Subcutaneous abdominal adipose tissue (tissue), 5 donors: ENCODE data around the gene SLC6A8.
"Not testable (repeated sequence)": the region's sequence is repeated elsewhere in the genome, so short reads cannot be mapped to it uniquely, and the experiment has no call there.

Experiments
- H3K27ac ChIP-seq: one replicate; pipeline ENCODE4 v1.7.0; 2013; ENCODE audit warnings: low read depth, mild to moderate bottlenecking, inconsistent platforms, low read length, moderate library complexity
- H3K27me3 ChIP-seq, 5 donors: one replicate each; pipeline ENCODE4 v1.7.0; 2013; ENCODE audit warnings: low read length in 5 of 5, inconsistent platforms in 1 of 5; ENCODE audit not compliant: control insufficient read depth in 5 of 5, insufficient read depth in 4 of 5
- H3K36me3 ChIP-seq, 5 donors: one replicate each; pipeline ENCODE4 v1.7.0; 2013; ENCODE audit warnings: low read length in 5 of 5; ENCODE audit not compliant: control insufficient read depth in 5 of 5, insufficient read depth in 5 of 5
- H3K4me1 ChIP-seq, 5 donors: one replicate each; pipeline ENCODE4 v1.7.0; 2013; ENCODE audit warnings: low read length in 5 of 5, mild to moderate bottlenecking in 3 of 5, moderate library complexity in 1 of 5; ENCODE audit not compliant: control insufficient read depth in 5 of 5, insufficient read depth in 5 of 5
- H3K4me3 ChIP-seq, 5 donors: one replicate each; pipeline ENCODE4 v1.7.0; 2013; ENCODE audit warnings: low read length in 5 of 5, low read depth in 1 of 5
- H3K9ac ChIP-seq, 5 donors: one replicate each; pipeline ENCODE4 v1.7.0; 2013; ENCODE audit warnings: low read length in 5 of 5, mild to moderate bottlenecking in 4 of 5, moderate library complexity in 3 of 5
- H3K9me3 ChIP-seq, 5 donors: one replicate each; pipeline ENCODE4 v1.7.0; 2013; ENCODE audit warnings: low read length in 5 of 5; ENCODE audit not compliant: control insufficient read depth in 5 of 5
- donor health status: healthy.
- donor health status: healthy.
- donor health status: healthy.
- donor health status: healthy.
- donor health status: healthy.

Gene SLC6A8

DNA sequence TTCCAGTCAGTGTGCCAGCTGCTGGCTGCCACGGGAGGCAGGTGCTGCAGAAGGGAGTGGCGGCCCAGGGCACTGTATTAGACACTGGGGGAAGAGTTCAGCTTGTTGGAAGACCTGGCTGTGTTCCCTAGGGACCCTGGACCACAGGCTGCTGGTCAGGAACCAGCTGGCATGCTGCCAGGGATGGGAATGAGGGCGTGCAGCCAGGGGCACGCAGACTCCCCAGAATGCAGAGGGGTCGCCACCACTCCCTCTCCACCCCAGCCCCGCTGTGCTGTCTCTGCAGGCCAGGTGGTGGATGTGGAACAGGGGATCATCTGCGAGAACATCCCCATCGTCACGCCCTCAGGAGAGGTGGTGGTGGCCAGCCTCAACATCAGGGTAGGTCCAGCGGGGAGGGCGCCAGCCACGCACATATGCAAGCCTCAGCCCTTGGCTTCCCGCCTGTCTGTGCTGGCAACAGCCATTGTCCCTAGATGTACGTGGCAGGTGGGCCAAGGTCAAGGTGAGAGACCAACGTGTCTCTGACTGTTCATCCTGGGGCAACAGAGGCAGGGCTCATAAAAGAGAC lies 49.2 kb downstream of the SLC6A8 start:
- Histone ChIP-seq H3K27ac (no peak overlapping the region), H3K4me3 (no peak overlapping the region), H3K27me3 (peaks cover 0 to 10% (median 2%) of the 10 kb centered on the region in 5 donors), H3K9ac (no peak overlapping the region), H3K36me3 (peaks cover 0 to 35% (median 15%) of the 10 kb centered on the region in 5 donors), H3K4me1 (no peaks in the 10 kb centered on the region), H3K9me3 (peaks cover 2 to 7% (median 4%) of the 10 kb centered on the region in 5 donors)

GRCh38 chrX:153738056-153738605 lies 50.4 kb downstream of the SLC6A8 start:
- peaks cover 0 to 35% (median 15%) of the 10 kb centered on the region in 5 donors for H3K36me3 ChIP-seq
- H3K9ac ChIP-seq: no peak overlapping the region
- peaks cover 0 to 3% (median 0%) of the 10 kb centered on the region in 5 donors for H3K9me3 ChIP-seq
- no peak overlapping the region for H3K4me3 ChIP-seq
- H3K4me1 ChIP-seq: no peaks in the 10 kb centered on the region
- peaks cover 0 to 10% (median 2%) of the 10 kb centered on the region in 5 donors for H3K27me3 ChIP-seq
- H3K27ac ChIP-seq: no peak overlapping the region

GRCh38 chrX:153739754-153740486 lies 52.2 kb downstream of the SLC6A8 start:
- Histone ChIP-seq H3K27ac (no peak overlapping the region), H3K4me3 (no peak overlapping the region), H3K27me3 (peaks cover 0 to 10% (median 2%) of the 10 kb centered on the region in 5 donors)

DNA sequence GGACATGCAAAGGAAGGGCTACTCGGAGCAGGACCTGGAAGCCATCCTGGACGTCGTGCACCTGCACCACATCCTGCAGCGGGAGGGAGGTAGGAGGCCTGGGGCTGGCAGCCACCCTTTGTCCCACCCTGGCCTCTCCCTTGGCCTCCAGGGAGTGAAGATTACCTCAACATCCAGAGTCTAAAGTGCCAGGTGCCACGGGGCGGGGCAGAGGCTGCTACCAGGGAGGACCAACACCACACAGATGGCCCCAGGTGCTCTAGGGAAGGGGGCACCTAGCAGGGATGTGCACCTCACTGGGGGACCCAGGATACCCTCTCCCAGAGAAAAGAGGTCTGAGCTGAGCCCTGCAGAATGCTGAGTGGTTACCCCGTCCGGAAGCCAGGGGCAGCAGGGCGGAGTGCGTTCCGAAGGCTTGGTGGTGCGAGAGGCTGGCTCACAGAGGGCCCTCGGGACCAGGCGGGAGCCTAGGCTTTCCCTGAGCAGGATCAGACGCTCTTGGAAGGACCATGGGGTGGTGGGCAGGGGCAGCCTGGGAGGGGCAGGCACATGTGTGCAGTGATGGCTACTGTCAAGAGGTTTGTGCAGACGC lies 53.0 kb downstream of the SLC6A8 start:
- Histone ChIP-seq H3K9ac (no peak overlapping the region), H3K4me1 (peaks cover 0 to 15% (median 7%) of the 10 kb centered on the region in 5 donors), H3K27ac (no peak overlapping the region), H3K27me3 (peaks cover 0 to 10% (median 2%) of the 10 kb centered on the region in 5 donors), H3K4me3 (no peak overlapping the region), H3K36me3 (peaks cover 0 to 35% (median 15%) of the 10 kb centered on the region in 5 donors), H3K9me3 (no peaks in the 10 kb centered on the region)

More at GRCh38 chrX:153739754-153740486, 52.2 kb downstream of the SLC6A8 start:
- Histone ChIP-seq H3K36me3 (peaks cover 0 to 35% (median 15%) of the 10 kb centered on the region in 5 donors), H3K9me3 (peaks cover 0 to under 1% (median 0%) of the 10 kb centered on the region in 5 donors), H3K9ac (no peak overlapping the region), H3K4me1 (peaks cover 0 to 11% (median 7%) of the 10 kb centered on the region in 5 donors)

GRCh38 chrX:153741446-153741845 lies 53.7 kb downstream of the SLC6A8 start:
- H3K9me3 ChIP-seq: no peaks in the 10 kb centered on the region
- H3K36me3 ChIP-seq: peaks cover 0 to 30% (median 11%) of the 10 kb centered on the region in 5 donors
- H3K9ac ChIP-seq: no peak overlapping the region
- no peak overlapping the region for H3K27ac ChIP-seq
- H3K27me3 ChIP-seq: peaks cover 0 to 10% (median 2%) of the 10 kb centered on the region in 5 donors
- peaks cover 0 to 15% (median 7%) of the 10 kb centered on the region in 5 donors for H3K4me1 ChIP-seq
- H3K4me3 ChIP-seq: no peak overlapping the region

DNA sequence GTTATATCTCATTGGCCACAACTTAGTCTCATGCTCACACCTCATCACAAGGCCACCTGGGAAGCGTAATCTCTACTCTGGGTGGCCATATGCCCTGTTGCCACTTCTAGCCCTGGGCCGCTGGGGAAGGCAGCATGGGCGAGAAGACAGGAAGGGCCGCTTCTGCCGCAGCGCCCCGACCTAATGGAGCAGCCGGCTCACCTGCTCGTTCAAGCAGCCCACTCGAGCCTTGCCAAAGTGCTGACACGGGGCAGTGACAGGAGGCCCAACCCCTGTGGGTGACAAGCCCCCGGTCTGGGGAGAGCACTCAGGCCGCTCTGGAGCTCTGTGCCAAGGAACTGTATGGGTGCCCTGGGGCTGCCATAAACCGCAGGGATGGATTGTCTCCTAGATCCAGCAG lies 54.4 kb downstream of the SLC6A8 start:
- not testable (repeated sequence) for H3K4me3 ChIP-seq, H3K27me3 ChIP-seq, H3K9ac ChIP-seq, H3K9me3 ChIP-seq, H3K27ac ChIP-seq
- Histone ChIP-seq H3K36me3 (peaks cover 0 to 24% (median 5%) of the 10 kb centered on the region in 5 donors), H3K4me1 (peaks cover 0 to 18% (median 8%) of the 10 kb centered on the region in 5 donors)

- peaks cover 0 to 22% (median 3%) of the 10 kb centered on the region in 5 donors for H3K36me3 ChIP-seq
- H3K27ac ChIP-seq, H3K4me3 ChIP-seq: not testable (repeated sequence)
Measured at GRCh38 chrX:153742796-153743467, 55.2 kb downstream of the SLC6A8 start.

DNA sequence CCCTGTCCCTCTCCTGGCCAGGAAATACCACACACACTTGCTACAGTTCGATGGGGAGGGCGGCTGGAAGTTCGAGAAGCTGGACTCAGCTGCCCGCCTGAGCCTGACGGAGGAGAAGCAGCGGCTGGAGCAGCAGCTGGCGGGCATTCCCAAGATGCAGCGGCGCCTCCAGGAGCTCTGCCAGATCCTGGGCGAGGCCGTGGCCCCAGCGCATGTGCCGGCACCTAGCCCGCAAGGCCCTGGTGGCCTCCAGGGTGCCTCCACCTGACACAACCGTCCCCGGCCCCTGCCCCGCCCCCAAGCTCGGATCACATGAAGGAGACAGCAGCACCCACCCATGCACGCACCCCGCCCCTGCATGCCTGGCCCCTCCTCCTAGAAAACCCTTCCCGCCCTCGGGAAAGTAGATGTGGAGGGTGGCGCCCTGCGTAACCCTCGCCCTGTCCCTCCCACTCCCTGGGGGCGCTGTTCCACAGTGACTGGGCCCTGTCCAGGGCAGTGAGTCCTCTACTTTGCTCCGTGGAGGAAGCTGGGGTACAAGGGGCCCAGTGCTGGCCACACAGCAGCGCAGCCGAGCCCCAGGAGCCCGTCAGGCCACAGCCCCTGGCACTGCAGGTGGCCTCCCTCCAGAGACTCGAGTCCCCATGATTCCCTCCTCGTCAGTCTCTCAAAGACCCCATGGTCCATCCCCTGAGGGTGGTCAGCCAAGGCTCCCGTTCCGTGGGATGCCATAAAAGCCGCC lies 55.9 kb downstream of the SLC6A8 start:
- H3K27me3 ChIP-seq, H3K9ac ChIP-seq: not testable (repeated sequence)
- H3K27ac ChIP-seq: peak overlapping the region; percentile 50

More at GRCh38 chrX:153742796-153743467, 55.2 kb downstream of the SLC6A8 start:
- H3K9me3 ChIP-seq, H3K9ac ChIP-seq, H3K27me3 ChIP-seq: not testable (repeated sequence)
- peaks cover 0 to 18% (median 8%) of the 10 kb centered on the region in 5 donors for H3K4me1 ChIP-seq

More for the DNA sequence above, 55.9 kb downstream of the SLC6A8 start:
- peak overlapping the region in 1 of 5 donors; percentile 4 for H3K4me3 ChIP-seq
- peaks cover 0 to 18% (median 8%) of the 10 kb centered on the region in 5 donors for H3K4me1 ChIP-seq
- H3K9me3 ChIP-seq: not testable (repeated sequence)
- peaks cover 0 to 19% (median 3%) of the 10 kb centered on the region in 5 donors for H3K36me3 ChIP-seq
